C4-2B (cell line): Measurements from ENCODE around the gene PDGFRB.

Source experiments
- ZFX ChIP-seq: fragments of 450-650 bp; IDR thresholded peaks from 2 replicates; pipeline ENCODE4 v1.6.1; 2017
- TF ChIP-seq, protein P1 (sequence below): fragments of 450-650 bp; conservative IDR thresholded peaks from 2 replicates; pipeline ENCODE4 v1.5.1; 2017; ENCODE audit warnings: mild to moderate bottlenecking

DNA sequence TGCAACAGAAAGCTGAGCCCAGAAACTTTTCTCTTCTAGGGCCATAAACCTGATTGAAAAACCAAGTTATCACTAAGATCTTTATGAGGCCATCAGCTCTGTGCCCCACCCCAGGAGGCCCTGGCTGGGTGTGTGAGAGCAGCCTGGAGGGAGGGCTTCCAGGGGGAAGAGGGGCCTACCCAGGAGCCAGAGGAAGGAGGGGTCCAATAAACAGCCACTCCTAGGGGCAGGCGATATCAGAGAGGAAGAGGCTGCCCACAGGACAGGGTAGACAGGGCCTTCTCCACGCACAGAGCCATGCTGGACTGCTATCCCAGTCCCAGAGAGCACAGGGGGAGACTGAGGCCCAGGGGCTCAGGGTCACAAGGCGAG is 6.5 kb upstream of the PDGFRB start:
- TF ChIP-seq, protein P1, sequence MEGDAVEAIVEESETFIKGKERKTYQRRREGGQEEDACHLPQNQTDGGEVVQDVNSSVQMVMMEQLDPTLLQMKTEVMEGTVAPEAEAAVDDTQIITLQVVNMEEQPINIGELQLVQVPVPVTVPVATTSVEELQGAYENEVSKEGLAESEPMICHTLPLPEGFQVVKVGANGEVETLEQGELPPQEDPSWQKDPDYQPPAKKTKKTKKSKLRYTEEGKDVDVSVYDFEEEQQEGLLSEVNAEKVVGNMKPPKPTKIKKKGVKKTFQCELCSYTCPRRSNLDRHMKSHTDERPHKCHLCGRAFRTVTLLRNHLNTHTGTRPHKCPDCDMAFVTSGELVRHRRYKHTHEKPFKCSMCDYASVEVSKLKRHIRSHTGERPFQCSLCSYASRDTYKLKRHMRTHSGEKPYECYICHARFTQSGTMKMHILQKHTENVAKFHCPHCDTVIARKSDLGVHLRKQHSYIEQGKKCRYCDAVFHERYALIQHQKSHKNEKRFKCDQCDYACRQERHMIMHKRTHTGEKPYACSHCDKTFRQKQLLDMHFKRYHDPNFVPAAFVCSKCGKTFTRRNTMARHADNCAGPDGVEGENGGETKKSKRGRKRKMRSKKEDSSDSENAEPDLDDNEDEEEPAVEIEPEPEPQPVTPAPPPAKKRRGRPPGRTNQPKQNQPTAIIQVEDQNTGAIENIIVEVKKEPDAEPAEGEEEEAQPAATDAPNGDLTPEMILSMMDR: no peak
- no peak for TF ChIP-seq ZFX
